Right hindlimb (tissue), 1 donor: ENCODE data around the gene OR2L5.

Source experiments
- DNase-seq: peaks from one replicate; pipeline ENCODE4 v3.0.0-alpha.2; 2018

The OR2L5 gene

GRCh38 chr1:248013229-248013710, at the start of gene OR2L5:
TSS of gene OR2L5 (plus strand) at chr1:248013660. CDS start at chr1:248021948, 8,288 bp downstream.
- DNase-seq = no peak

GRCh38 chr1:247964933-247965332, 48.5 kb upstream of the OR2L5 start, which contains the start of gene OR2AK2:
TSS of gene OR2AK2 (plus strand) at chr1:247965233. CDS start at chr1:247965377, 144 bp downstream.
- no peak for DNase-seq

- DNase-seq = no peak
These were observed 46.8 kb upstream of the OR2L5 start for GRCh38 chr1:247966532-247967204.

- DNase-seq = no peak
These were observed 20.5 kb upstream of the OR2L5 start for GRCh38 chr1:247992986-247993385.

GRCh38 chr1:247998811-247999210, 14.6 kb upstream of the OR2L5 start:
- no peak for DNase-seq

GRCh38 chr1:248000169-248000568, 13.3 kb upstream of the OR2L5 start:
- DNase-seq = no peak

- no peak for DNase-seq
These were observed 5.7 kb upstream of the OR2L5 start for GRCh38 chr1:248007778-248008177.

- DNase-seq = no peak
These were observed 3.8 kb upstream of the OR2L5 start for GRCh38 chr1:248009681-248010080.

- DNase-seq = no peak
These were observed 2.3 kb downstream of the OR2L5 start for GRCh38 chr1:248015803-248016202.

GRCh38 chr1:248029770-248030169, 16.3 kb downstream of the OR2L5 start, which contains the start of gene OR2L2:
TSS of gene OR2L2 (plus strand) at chr1:248030070. CDS start at chr1:248038268, 8,198 bp downstream.
- no peak for DNase-seq

- DNase-seq = no peak
These were observed 31.7 kb downstream of the OR2L5 start for GRCh38 chr1:248045209-248045608.

GRCh38 chr1:248046536-248046935, 33.1 kb downstream of the OR2L5 start, which contains the start of gene OR2L3:
TSS of gene OR2L3 (plus strand) at chr1:248046836. CDS start at chr1:248060682, 13,846 bp downstream.
- DNase-seq = no peak

- DNase-seq = no peak
These were observed 33.5 kb downstream of the OR2L5 start for GRCh38 chr1:248047008-248047407.

GRCh38 chr1:248054671-248055070, 41.2 kb downstream of the OR2L5 start:
- no peak for DNase-seq

GRCh38 chr1:248055261-248055660, 41.8 kb downstream of the OR2L5 start:
- DNase-seq = no peak

- DNase-seq = no peak
These were observed 51.6 kb downstream of the OR2L5 start for GRCh38 chr1:248065071-248065470.

- DNase-seq = no peak
These were observed 52.1 kb downstream of the OR2L5 start for GRCh38 chr1:248065604-248066003.
